DMS153 (cell line): ENCODE measurements around the gene PLA2G12A.
A peak's percentile ranks its signal among the peaks of the same experiment; 100 is the strongest.
"Not testable (repeated sequence)": the region's sequence is repeated elsewhere in the genome, so short reads cannot be mapped to it uniquely, and the experiment has no call there.

Experiments used
- DNase-seq: peaks from one replicate; lab custom pipeline; 2025; lab: John Stamatoyannopoulos, UW

The PLA2G12A gene

GRCh38 chr4:109678925-109679324 lies 50.9 kb downstream of the PLA2G12A start:
- not testable (repeated sequence) for DNase-seq

- DNase-seq = not testable (repeated sequence)
Measured at GRCh38 chr4:109678472-109678871, 51.4 kb downstream of the PLA2G12A start.

- DNase-seq = no peak
Measured at GRCh38 chr4:109676886-109677285, 53.0 kb downstream of the PLA2G12A start.

GRCh38 chr4:109675843-109676242 lies 54.0 kb downstream of the PLA2G12A start:
- DNase-seq = no peak

- no peak for DNase-seq
Measured at GRCh38 chr4:109675181-109675580, 54.7 kb downstream of the PLA2G12A start.

- no peak for DNase-seq
Measured at GRCh38 chr4:109673303-109673702, 56.6 kb downstream of the PLA2G12A start.

- DNase-seq = no peak
Measured at GRCh38 chr4:109672169-109672930, 57.5 kb downstream of the PLA2G12A start.

- no peak for DNase-seq
Measured at GRCh38 chr4:109671350-109671749, 58.5 kb downstream of the PLA2G12A start.

GRCh38 chr4:109665783-109666485 lies 63.9 kb downstream of the PLA2G12A start:
- peak; percentile 62 for DNase-seq

- DNase-seq = no peak
Measured at GRCh38 chr4:109662771-109663170, 67.1 kb downstream of the PLA2G12A start.

- DNase-seq = no peak
Measured at GRCh38 chr4:109662116-109662515, 67.8 kb downstream of the PLA2G12A start.
